Mesodermal cell (in vitro differentiated cells): Measurements from ENCODE around the gene KCTD6.

Experiments
- H3K27ac ChIP-seq: 2 replicates; pipeline ENCODE4 v1.7.0; 2013; ENCODE audit warnings: mild to moderate bottlenecking, low read depth, low read length, moderate library complexity; ENCODE audit not compliant: severe bottlenecking
- H3K36me3 ChIP-seq: 2 replicates; pipeline ENCODE4 v1.7.1; 2013; ENCODE audit warnings: mild to moderate bottlenecking, low read length, moderate library complexity; ENCODE audit not compliant: control insufficient read depth, insufficient read depth
- H3K4me1 ChIP-seq: one replicate; pipeline ENCODE4 v1.7.1; 2013; ENCODE audit warnings: mild to moderate bottlenecking, low read length; ENCODE audit not compliant: insufficient read depth, control insufficient read depth, poor library complexity, severe bottlenecking
- H3K4me3 ChIP-seq: 2 replicates; pipeline ENCODE4 v1.7.0; 2013; ENCODE audit warnings: low read length, control low read depth, mild to moderate bottlenecking; ENCODE audit not compliant: insufficient read depth, poor library complexity, severe bottlenecking; ENCODE audit errors: extremely low read depth
- H3K9me3 ChIP-seq: 2 replicates; pipeline ENCODE4 v1.7.1; 2013; ENCODE audit warnings: mild to moderate bottlenecking, low read length, moderate library complexity; ENCODE audit not compliant: control insufficient read depth
- WGBS, 2 experiments: methylation state at CpG; one replicate each; pipeline ENCODE4 v1.1.5; 2013; ENCODE audit warnings: missing lambda C conversion rate in 2 of 2; ENCODE audit not compliant: insufficient coverage in 2 of 2; 5-methylcytosine and 5-hydroxymethylcytosine counted together

KCTD6 gene

GRCh38 chr3:58471025-58471887 lies 20.6 kb upstream of the KCTD6 start:
- H3K4me3 ChIP-seq: no peak overlapping the region
- H3K4me1 ChIP-seq: peaks cover 23% of the 10 kb centered on the region
- WGBS, 2 experiments: 88 to 95% methylated on average over 6 to 7 of the region's 10 CpGs
- no peaks in the 10 kb centered on the region for H3K9me3 ChIP-seq
- no peaks in the 10 kb centered on the region for H3K36me3 ChIP-seq
- H3K27ac ChIP-seq: peak overlapping the region; percentile 76

GRCh38 chr3:58473275-58473674 lies 18.6 kb upstream of the KCTD6 start:
- 100% methylated on average over 1 of the region's 1 CpG; no CpG with 5 or more reads in 1 of the 2 experiments for WGBS, 2 experiments
- Histone ChIP-seq H3K9me3 (no peaks in the 10 kb centered on the region), H3K27ac (no peak overlapping the region), H3K36me3 (no peaks in the 10 kb centered on the region), H3K4me1 (peaks cover 23% of the 10 kb centered on the region), H3K4me3 (no peak overlapping the region)

GRCh38 chr3:58474348-58474911 lies 17.5 kb upstream of the KCTD6 start:
- no CpG with 5 or more reads among the region's 1 CpG for WGBS, 2 experiments

DNA sequence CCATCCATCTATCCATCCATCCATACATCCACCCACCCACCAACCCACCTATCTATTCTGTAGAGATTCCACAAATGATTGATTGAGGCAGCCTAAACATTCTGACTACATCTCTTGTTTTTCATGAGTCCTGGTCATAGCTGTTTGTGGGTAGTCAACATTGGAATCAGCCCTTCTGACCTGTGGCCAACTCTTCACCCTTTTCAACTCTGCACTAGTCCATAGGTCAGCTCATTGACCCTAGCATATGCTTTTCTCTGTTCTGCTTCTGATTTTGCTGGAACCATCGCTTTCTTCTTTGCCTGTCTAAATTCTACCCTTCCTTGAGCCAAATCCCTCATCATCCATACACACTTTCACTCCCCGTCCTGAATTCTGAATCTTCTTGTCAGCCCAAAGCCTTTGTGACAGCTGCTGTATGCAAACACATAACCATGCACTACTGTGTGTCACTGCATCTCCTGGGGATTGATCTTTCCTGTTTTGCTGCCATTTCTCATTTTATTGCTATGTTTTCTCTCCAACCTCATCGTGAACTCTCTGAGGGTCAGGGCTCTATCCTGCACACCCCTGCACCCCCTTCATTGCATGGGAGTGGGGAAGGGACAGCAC lies 16.8 kb upstream of the KCTD6 start:
- Histone ChIP-seq H3K9me3 (peaks cover 5% of the 10 kb centered on the region), H3K36me3 (no peaks in the 10 kb centered on the region), H3K27ac (no peak overlapping the region), H3K4me1 (peaks cover 23% of the 10 kb centered on the region), H3K4me3 (no peak overlapping the region)
- WGBS, 2 experiments: 90 to 98% methylated on average over 3 of the region's 3 CpGs

More at GRCh38 chr3:58474348-58474911, 17.5 kb upstream of the KCTD6 start:
- Histone ChIP-seq H3K27ac (no peak overlapping the region), H3K36me3 (no peaks in the 10 kb centered on the region), H3K4me1 (peaks cover 23% of the 10 kb centered on the region), H3K9me3 (peaks cover 5% of the 10 kb centered on the region), H3K4me3 (no peak overlapping the region)

- no peak overlapping the region for H3K4me3 ChIP-seq
- no peaks in the 10 kb centered on the region for H3K36me3 ChIP-seq
- peaks cover 6% of the 10 kb centered on the region for H3K4me1 ChIP-seq
- H3K9me3 ChIP-seq: peaks cover 5% of the 10 kb centered on the region
- H3K27ac ChIP-seq: no peak overlapping the region
- WGBS, 2 experiments: 87 to 100% methylated on average over 2 of the region's 2 CpGs
These were observed 13.1 kb upstream of the KCTD6 start for GRCh38 chr3:58478781-58479180.

GRCh38 chr3:58480309-58480708 lies 11.6 kb upstream of the KCTD6 start:
- 100% methylated on average over 1 of the region's 2 CpGs for WGBS, 2 experiments
- no peaks in the 10 kb centered on the region for H3K36me3 ChIP-seq
- no peak overlapping the region for H3K4me3 ChIP-seq
- no peaks in the 10 kb centered on the region for H3K4me1 ChIP-seq
- H3K9me3 ChIP-seq: peaks cover 5% of the 10 kb centered on the region
- H3K27ac ChIP-seq: no peak overlapping the region

- Histone ChIP-seq H3K36me3 (no peaks in the 10 kb centered on the region), H3K27ac (no peak overlapping the region), H3K4me3 (no peak overlapping the region), H3K4me1 (peaks cover 7% of the 10 kb centered on the region), H3K9me3 (peaks cover 5% of the 10 kb centered on the region)
- WGBS, 2 experiments: 85 to 88% methylated on average over 2 to 4 of the region's 8 CpGs
These were observed 8.8 kb upstream of the KCTD6 start for GRCh38 chr3:58482917-58483636.

DNA sequence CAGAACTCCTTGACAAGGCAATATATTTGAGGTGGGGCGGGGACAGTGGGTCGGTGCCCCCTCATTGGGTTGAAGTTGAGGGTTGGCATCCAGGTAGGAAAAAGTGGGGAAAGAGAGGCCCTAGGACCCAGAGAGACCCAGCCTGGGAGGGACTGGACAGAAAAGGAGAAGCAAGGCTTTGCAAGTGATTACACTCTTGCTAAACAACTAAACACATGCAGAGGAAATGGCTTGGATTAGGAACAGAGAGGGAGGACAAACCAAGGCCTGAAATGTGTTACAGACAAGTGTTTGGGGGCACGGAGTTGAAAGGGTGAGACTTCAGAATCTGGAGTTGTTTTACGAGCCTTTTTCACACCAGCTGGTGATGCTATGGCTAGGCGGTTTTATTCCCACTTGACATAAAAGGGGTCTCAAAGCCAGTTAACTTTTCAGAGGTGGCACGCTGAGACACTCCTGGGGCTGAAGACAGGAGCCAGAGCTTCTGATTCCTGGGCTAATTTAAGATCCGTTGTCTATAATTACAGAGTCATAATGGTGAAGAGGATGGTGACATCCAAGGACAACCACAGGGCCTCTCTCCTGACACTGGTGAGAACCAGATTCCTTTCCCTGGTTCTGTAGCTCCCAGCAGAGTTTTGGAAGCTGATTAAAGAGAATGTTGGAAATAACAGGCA lies 7.7 kb upstream of the KCTD6 start:
- 81 to 83% methylated on average over 7 of the region's 7 CpGs for WGBS, 2 experiments
- Histone ChIP-seq H3K4me1 (peaks cover 7% of the 10 kb centered on the region), H3K4me3 (no peak overlapping the region), H3K27ac (no peak overlapping the region), H3K36me3 (no peaks in the 10 kb centered on the region), H3K9me3 (peaks cover 1% of the 10 kb centered on the region)

- Histone ChIP-seq H3K36me3 (no peaks in the 10 kb centered on the region), H3K4me3 (no peak overlapping the region), H3K4me1 (peaks cover 7% of the 10 kb centered on the region), H3K27ac (no peak overlapping the region), H3K9me3 (no peaks in the 10 kb centered on the region)
- 73 to 88% methylated on average over 1 to 2 of the region's 3 CpGs for WGBS, 2 experiments
These were observed 7.2 kb upstream of the KCTD6 start for GRCh38 chr3:58484722-58485069.

DNA sequence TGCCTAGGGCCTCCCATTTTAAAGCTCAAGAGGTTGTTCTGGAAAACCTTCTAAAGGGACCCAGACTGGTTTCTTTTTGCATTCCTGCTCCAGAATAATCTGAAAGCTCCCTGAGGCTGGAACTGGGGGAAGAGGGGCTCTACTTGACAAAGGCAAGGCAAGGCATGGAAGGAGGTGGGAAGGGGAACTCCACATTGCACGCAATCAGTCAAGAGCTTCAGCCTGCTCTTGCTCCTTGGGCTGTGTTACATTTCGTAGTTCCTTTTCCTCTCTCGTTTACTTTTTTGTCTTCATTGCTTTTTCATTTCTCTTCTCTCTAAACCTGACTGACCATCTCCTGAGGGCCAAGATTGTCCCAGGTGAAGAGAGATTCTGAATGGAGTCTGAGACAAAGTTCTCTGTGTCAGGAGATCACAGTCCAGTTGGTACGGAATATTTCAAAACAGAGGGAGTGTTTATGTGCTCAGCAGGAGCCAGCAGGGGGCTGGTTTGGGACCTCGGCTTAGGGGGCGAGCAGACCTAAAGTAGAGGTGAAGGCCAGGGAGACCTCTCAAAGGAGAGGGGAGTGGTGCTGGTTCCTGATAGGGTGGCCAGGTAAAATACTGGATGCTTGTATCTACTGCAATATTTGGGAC lies 6.0 kb upstream of the KCTD6 start:
- no peak overlapping the region for H3K27ac ChIP-seq
- H3K4me3 ChIP-seq: no peak overlapping the region
- H3K9me3 ChIP-seq: no peaks in the 10 kb centered on the region
- H3K4me1 ChIP-seq: peaks cover 7% of the 10 kb centered on the region
- 90 to 94% methylated on average over 3 to 6 of the region's 6 CpGs for WGBS, 2 experiments
- no peaks in the 10 kb centered on the region for H3K36me3 ChIP-seq
